ENCODE results near the gene SLC30A5. TPM values are rescaled to one million over a fixed set of nuclear protein-coding genes. Genes with fewer than 3 reads are reported as not detected.

Gene SLC30A5
- total RNA-seq, 3 donors from 2014 or later (not counting 1 experiment from before 2014, with no cell fraction given): 17.8 to 30.1 (median 26.7) TPM

- DNase-seq: no peak
- no peaks in the 10 kb centered on the region for H3K9me3 Mint-ChIP-seq
- no peaks in the 10 kb centered on the region for H3K36me3 Mint-ChIP-seq
- Histone ChIP-seq H3K4me3 (ENCODE audit: low read length) (no peak overlapping the region), H3K9me3 (ENCODE audit: control insufficient read depth, insufficient read depth, low read length) (no peaks in the 10 kb centered on the region), H3K4me1 (ENCODE audit: control insufficient read depth, insufficient read depth, low read length) (peaks cover 15% of the 10 kb centered on the region), H3K27ac (ENCODE audit: low read length) (no peak overlapping the region), H3K27me3 (ENCODE audit: control insufficient read depth, insufficient read depth, low read length) (no peaks in the 10 kb centered on the region), H3K36me3 (ENCODE audit: control insufficient read depth, insufficient read depth, low read length) (no peaks in the 10 kb centered on the region)
- no peak overlapping the region for H3K4me3 Mint-ChIP-seq
- peaks cover 10 to 16% of the 10 kb centered on the region in 2 donors for H3K4me1 Mint-ChIP-seq
- 98% methylated on average over 4 of the region's 6 CpGs for WGBS (ENCODE audit: insufficient coverage)
- no peaks in the 10 kb centered on the region for H3K27me3 Mint-ChIP-seq (ENCODE audit: low read depth in 2 of 2)
- intact Hi-C loops (cut with micrococcal nuclease): loop anchor here (2.0 kb wide), 1 partner anchor 75 kb away; the partner anchor contains the start of gene CCNB1
- no peak for TF ChIP-seq CTCF (IDR thresholded peaks at IDR 0.05)
- no peak for ATAC-seq
- no peak overlapping the region for H3K27ac Mint-ChIP-seq
Measured at GRCh38 chr5:69091771-69092170, 2.0 kb upstream of the SLC30A5 start.

- H3K9me3 ChIP-seq (ENCODE audit: control insufficient read depth, insufficient read depth, low read length): no peaks in the 10 kb centered on the region
- WGBS (ENCODE audit: insufficient coverage): 85% methylated on average over 3 of the region's 6 CpGs
- peaks cover 15% of the 10 kb centered on the region for H3K4me1 ChIP-seq (ENCODE audit: control insufficient read depth, insufficient read depth, low read length)
- ATAC-seq (no peak), DNase-seq (no peak)
- Mint-ChIP-seq H3K27me3 (ENCODE audit: low read depth in 2 of 2) (no peaks in the 10 kb centered on the region), H3K4me1 (peaks cover 17 to 25% of the 10 kb centered on the region in 2 donors), H3K9me3 (no peaks in the 10 kb centered on the region), H3K36me3 (no peaks in the 10 kb centered on the region), H3K4me3 (no peak overlapping the region), H3K27ac (peak overlapping the region in 1 of 2 donors; percentile 94)
- H3K27ac ChIP-seq (ENCODE audit: low read length): no peak overlapping the region
- no peak overlapping the region for H3K4me3 ChIP-seq (ENCODE audit: low read length)
- intact Hi-C loops (cut with micrococcal nuclease): loop anchor here (1.0 to 2.0 kb wide), 5 partner anchors 74 to 242 kb away; partner anchors contain the start of genes CCNB1, CDK7 and CENPH
- H3K27me3 ChIP-seq (ENCODE audit: control insufficient read depth, insufficient read depth, low read length): no peaks in the 10 kb centered on the region
- no peak for TF ChIP-seq CTCF (IDR thresholded peaks at IDR 0.05)
- no peaks in the 10 kb centered on the region for H3K36me3 ChIP-seq (ENCODE audit: control insufficient read depth, insufficient read depth, low read length)
Measured at GRCh38 chr5:69092969-69093368, 845 bp upstream of the SLC30A5 start.

- H3K9me3 Mint-ChIP-seq: no peaks in the 10 kb centered on the region
- no peaks in the 10 kb centered on the region for H3K27me3 Mint-ChIP-seq (ENCODE audit: low read depth in 2 of 2)
- peaks cover 10 to 38% of the 10 kb centered on the region in 2 donors for H3K4me1 Mint-ChIP-seq
- Histone ChIP-seq H3K27me3 (ENCODE audit: control insufficient read depth, insufficient read depth, low read length) (no peaks in the 10 kb centered on the region), H3K36me3 (ENCODE audit: control insufficient read depth, insufficient read depth, low read length) (peaks cover 16% of the 10 kb centered on the region), H3K4me1 (ENCODE audit: control insufficient read depth, insufficient read depth, low read length) (peaks cover 11% of the 10 kb centered on the region), H3K4me3 (ENCODE audit: low read length) (no peak overlapping the region), H3K9me3 (ENCODE audit: control insufficient read depth, insufficient read depth, low read length) (no peaks in the 10 kb centered on the region), H3K27ac (ENCODE audit: low read length) (no peak overlapping the region)
- no peak for DNase-seq
- H3K36me3 Mint-ChIP-seq: no peaks in the 10 kb centered on the region
- H3K27ac Mint-ChIP-seq: peak overlapping the region in 1 of 2 donors; percentile 76
- WGBS (ENCODE audit: insufficient coverage): 93% methylated on average over 3 of the region's 3 CpGs
- no peak for TF ChIP-seq CTCF (IDR thresholded peaks at IDR 0.05)
- intact Hi-C loops (cut with micrococcal nuclease): no loop called here
- H3K4me3 Mint-ChIP-seq: no peak overlapping the region
- ATAC-seq: no peak
Measured at GRCh38 chr5:69099302-69099701, 5.5 kb downstream of the SLC30A5 start.

- TF ChIP-seq CTCF (IDR thresholded peaks at IDR 0.05): no peak
- H3K4me3 ChIP-seq (ENCODE audit: low read length): no peak overlapping the region
- H3K4me1 ChIP-seq (ENCODE audit: control insufficient read depth, insufficient read depth, low read length): no peaks in the 10 kb centered on the region
- Mint-ChIP-seq H3K27ac (no peak overlapping the region), H3K4me1 (peaks cover 0 to 11% of the 10 kb centered on the region in 2 donors), H3K4me3 (no peak overlapping the region), H3K9me3 (no peaks in the 10 kb centered on the region), H3K27me3 (ENCODE audit: low read depth in 2 of 2) (no peaks in the 10 kb centered on the region), H3K36me3 (no peaks in the 10 kb centered on the region)
- H3K36me3 ChIP-seq (ENCODE audit: control insufficient read depth, insufficient read depth, low read length): peaks cover 44% of the 10 kb centered on the region
- ATAC-seq: no peak
- DNase-seq: no peak
- intact Hi-C loops (cut with micrococcal nuclease): no loop called here
- no peaks in the 10 kb centered on the region for H3K9me3 ChIP-seq (ENCODE audit: control insufficient read depth, insufficient read depth, low read length)
- 42% methylated on average over 1 of the region's 3 CpGs for WGBS (ENCODE audit: insufficient coverage)
- H3K27me3 ChIP-seq (ENCODE audit: control insufficient read depth, insufficient read depth, low read length): no peaks in the 10 kb centered on the region
- H3K27ac ChIP-seq (ENCODE audit: low read length): no peak overlapping the region
Measured at GRCh38 chr5:69103521-69103920, 9.7 kb downstream of the SLC30A5 start.

All from natural killer cell (primary cell).